ENCODE data around the gene SNX21.
"Not testable (repeated sequence)": the region's sequence is repeated elsewhere in the genome, so short reads cannot be mapped to it uniquely, and the experiment has no call there.

Gene SNX21

GRCh38 chr20:45833030-45833882 is at the start of gene SNX21:
SNX21 (plus strand) TSS chr20:45833799; CDS start chr20:45833920, 121 bp downstream.
- peak; percentile 64 for DNase-seq (ENCODE audit: low spot score)

GRCh38 chr20:45788351-45788750 is 45.2 kb upstream of the SNX21 start:
- FAIRE-seq = no peak
- no peak for DNase-seq (ENCODE audit: low spot score)

More at GRCh38 chr20:45833030-45833882, at the start of gene SNX21:
- FAIRE-seq = no peak

GRCh38 chr20:45792317-45793118 is 41.1 kb upstream of the SNX21 start:
- DNase-seq (ENCODE audit: low spot score) = no peak

GRCh38 chr20:45796337-45797065 is 37.1 kb upstream of the SNX21 start:
- FAIRE-seq (no peak), DNase-seq (ENCODE audit: low spot score) (no peak)

More at GRCh38 chr20:45792317-45793118, 41.1 kb upstream of the SNX21 start:
- FAIRE-seq = no peak

GRCh38 chr20:45797510-45797909 is 36.1 kb upstream of the SNX21 start:
- not testable (repeated sequence) for FAIRE-seq; DNase-seq (ENCODE audit: low spot score)

GRCh38 chr20:45797955-45798354 is 35.6 kb upstream of the SNX21 start:
- FAIRE-seq = not testable (repeated sequence)

GRCh38 chr20:45798935-45799642 is 34.5 kb upstream of the SNX21 start:
- FAIRE-seq = no peak

More at GRCh38 chr20:45797955-45798354, 35.6 kb upstream of the SNX21 start:
- DNase-seq (ENCODE audit: low spot score) = not testable (repeated sequence)

GRCh38 chr20:45801851-45802250 is 31.7 kb upstream of the SNX21 start:
- no peak for DNase-seq (ENCODE audit: low spot score)
- FAIRE-seq = no peak

More at GRCh38 chr20:45798935-45799642, 34.5 kb upstream of the SNX21 start:
- peak; percentile 47 for DNase-seq (ENCODE audit: low spot score)

- no peak for FAIRE-seq
- no peak for DNase-seq (ENCODE audit: low spot score)
Measured at GRCh38 chr20:45810191-45810970, 23.2 kb upstream of the SNX21 start.

GRCh38 chr20:45812157-45813005 is 21.2 kb upstream of the SNX21 start, which contains the start of gene UBE2C:
UBE2C (plus strand) TSS chr20:45812644; CDS start chr20:45812696, 52 bp downstream.
- FAIRE-seq (peak; percentile 94), DNase-seq (ENCODE audit: low spot score) (peak; percentile 99)

GRCh38 chr20:45813006-45813340 is 20.6 kb upstream of the SNX21 start:
- FAIRE-seq (no peak), DNase-seq (ENCODE audit: low spot score) (no peak)

GRCh38 chr20:45813489-45813888 is 20.1 kb upstream of the SNX21 start:
- no peak for DNase-seq (ENCODE audit: low spot score)
- FAIRE-seq = no peak

GRCh38 chr20:45814314-45814713 is 19.3 kb upstream of the SNX21 start:
- DNase-seq (ENCODE audit: low spot score) = no peak
- no peak for FAIRE-seq

GRCh38 chr20:45816951-45817350 is 16.6 kb upstream of the SNX21 start:
- FAIRE-seq (no peak), DNase-seq (ENCODE audit: low spot score) (no peak)

- FAIRE-seq = no peak
Measured at GRCh38 chr20:45817376-45818194, 16.0 kb upstream of the SNX21 start.

GRCh38 chr20:45818239-45818638 is 15.4 kb upstream of the SNX21 start:
- FAIRE-seq = no peak
- no peak for DNase-seq (ENCODE audit: low spot score)

More at GRCh38 chr20:45817376-45818194, 16.0 kb upstream of the SNX21 start:
- peak; percentile 46 for DNase-seq (ENCODE audit: low spot score)

GRCh38 chr20:45819466-45819865 is 14.1 kb upstream of the SNX21 start:
- FAIRE-seq (no peak), DNase-seq (ENCODE audit: low spot score) (no peak)

GRCh38 chr20:45821947-45822346 is 11.7 kb upstream of the SNX21 start:
- FAIRE-seq (no peak), DNase-seq (ENCODE audit: low spot score) (no peak)
